GM19438 (cell line): ENCODE results near the gene RNASEH2C.
"Not testable (repeated sequence)": the region's sequence is repeated elsewhere in the genome, so short reads cannot be mapped to it uniquely, and the experiment has no call there.

Experiments used
- ATAC-seq: cut with Tn5 transposase; IDR thresholded peaks from one replicate; pipeline ENCODE4 v1.9.1; 2021; ENCODE audit warnings: low read depth; ENCODE audit not compliant: unreplicated experiment

RNASEH2C gene

DNA sequence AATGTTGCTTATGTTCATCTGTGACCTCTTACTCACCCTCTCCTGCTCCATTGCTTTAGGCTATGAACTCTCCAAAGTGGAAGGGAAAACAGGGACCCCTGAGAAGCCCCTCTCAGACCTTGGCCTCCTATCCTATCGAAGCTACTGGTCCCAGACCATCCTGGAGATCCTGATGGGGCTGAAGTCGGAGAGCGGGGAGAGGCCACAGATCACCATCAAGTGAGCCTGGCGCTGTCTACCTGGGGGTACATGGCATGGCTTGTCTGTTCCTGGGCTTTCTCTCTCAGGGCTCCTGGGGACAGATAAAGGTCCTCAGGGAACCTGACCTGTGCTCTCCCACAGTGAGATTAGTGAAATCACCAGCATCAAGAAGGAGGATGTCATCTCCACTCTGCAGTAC lies 2.1 kb downstream of the RNASEH2C start:
- ATAC-seq: no peak

DNA sequence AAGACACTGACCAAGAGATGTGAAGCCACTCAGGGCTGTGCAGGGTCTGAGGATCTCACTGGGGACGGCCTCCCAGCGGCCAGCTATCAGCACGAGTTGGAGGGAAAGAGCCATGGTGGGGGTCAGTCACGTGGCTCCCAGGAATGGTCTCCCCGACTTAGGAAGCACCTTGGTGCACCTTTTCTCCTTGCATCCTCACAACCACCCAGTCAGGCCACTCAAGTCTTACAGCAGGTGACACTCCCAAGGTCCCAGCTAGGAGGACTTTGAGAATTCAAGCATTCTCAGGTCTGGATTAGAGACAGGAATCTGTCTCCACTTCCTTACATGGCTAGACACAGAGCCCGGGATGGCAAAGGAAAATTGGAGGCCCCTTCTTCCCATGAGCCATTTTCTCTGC lies 2.7 kb downstream of the RNASEH2C start:
- no peak for ATAC-seq

DNA sequence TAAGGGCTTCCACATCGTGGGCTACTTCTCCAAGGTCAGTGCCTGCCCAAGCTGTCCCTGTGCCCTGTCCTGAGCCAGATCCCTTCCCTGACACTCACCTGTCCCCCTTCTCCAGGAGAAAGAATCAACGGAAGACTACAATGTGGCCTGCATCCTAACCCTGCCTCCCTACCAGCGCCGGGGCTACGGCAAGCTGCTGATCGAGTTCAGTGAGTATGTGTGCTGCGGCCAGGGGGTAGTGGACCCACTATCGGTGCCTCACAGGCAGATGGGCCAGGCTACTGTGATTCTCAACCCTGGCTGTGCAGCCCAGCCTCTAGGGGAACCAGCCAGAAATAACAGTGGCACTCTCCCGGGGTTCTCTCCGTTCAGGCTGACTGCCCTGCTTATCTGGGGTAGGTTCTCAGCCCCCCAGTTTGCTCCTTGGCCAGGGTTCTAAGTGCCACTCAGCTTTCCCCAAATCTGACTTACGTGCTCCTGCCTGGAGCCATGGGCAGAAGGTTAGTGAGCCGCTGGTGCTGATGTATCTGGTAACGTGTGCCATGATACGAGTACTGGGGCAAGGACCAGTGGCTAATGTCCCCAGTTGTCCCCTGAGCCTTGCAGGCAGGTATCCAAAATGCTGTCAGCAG lies 3.7 kb downstream of the RNASEH2C start:
- ATAC-seq: no peak

DNA sequence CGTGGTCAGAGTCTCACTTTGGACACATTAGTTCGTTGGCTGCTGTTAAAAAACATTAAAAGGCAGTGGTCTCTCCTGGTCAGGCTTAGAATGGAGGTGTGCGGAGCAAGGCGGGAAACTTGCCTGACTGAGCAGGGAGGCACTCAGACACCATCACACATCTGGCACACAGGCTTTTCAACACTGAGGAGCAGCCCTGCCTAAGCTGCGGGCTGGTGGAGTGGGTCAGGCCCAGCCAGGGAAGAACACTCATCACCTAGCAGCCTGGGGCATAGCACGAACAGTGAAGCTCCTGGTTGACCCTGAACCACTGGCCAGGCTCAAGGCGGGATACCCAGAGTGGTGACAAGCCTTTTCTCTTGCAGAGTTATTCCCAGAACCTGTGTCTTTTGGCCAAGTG lies 4.3 kb downstream of the RNASEH2C start:
- ATAC-seq: no peak

DNA sequence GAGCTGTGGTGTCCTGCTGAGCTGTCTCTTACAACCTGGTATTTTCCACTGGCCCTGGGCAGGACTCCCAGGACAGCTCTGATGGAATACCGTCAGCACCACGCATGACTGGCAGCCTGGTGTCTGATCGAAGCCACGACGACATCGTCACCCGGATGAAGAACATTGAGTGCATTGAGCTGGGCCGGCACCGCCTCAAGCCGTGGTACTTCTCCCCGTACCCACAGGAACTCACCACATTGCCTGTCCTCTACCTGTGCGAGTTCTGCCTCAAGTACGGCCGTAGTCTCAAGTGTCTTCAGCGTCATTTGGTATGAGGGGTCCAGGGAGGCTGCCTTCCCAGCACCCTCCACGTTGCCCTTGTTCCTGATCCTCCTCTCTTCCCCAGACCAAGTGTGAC lies 6.2 kb downstream of the RNASEH2C start:
- no peak for ATAC-seq

DNA sequence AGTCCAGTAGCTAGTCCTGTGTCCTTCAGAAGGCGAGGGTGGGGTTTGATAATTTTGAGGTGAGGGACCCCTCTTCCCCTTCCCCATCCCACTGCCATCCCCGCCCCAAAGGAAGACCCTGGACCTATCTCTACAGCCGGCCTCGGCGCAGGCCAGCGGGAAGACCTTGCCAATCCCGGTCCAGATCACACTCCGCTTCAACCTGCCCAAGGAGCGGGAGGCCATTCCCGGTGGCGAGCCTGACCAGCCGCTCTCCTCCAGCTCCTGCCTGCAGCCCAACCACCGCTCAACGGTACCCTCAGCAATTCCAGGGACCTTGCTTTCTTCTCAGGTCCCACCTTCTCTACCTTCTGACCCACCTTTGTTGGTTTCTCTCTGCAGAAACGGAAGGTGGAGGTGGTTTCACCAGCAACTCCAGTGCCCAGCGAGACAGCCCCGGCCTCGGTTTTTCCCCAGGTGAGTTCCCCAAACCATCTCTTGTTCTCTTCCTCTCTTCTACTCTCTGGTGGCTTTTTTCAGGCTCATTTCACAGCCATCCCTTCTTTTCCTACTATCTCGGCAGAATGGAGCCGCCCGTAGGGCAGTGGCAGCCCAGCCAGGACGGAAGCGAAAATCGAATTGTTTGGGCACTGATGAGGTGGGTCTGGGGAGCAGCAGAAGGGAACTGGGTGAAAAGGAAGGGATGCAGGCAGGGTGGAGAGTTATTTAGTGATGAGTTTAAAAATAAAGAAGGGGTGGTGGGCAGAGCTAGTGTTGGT lies 7.2 kb downstream of the RNASEH2C start:
- ATAC-seq: no peak

DNA sequence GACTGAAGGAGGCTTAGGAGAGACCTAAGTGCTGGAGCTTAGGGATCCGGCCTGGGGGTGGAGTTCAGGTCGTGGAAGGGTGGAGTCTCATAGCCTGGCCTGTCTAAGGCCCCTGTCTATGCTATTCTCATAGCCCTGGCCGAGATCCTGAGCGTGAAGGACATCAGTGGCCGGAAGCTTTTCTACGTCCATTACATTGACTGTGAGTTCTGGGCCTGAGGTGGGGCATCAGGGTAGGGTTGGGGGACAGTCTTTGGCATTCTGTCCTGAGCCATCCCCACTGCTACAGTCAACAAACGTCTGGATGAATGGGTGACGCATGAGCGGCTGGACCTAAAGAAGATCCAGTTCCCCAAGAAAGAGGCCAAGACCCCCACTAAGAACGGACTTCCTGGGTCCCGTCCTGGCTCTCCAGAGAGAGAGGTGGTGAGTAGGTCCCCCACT lies 7.9 kb downstream of the RNASEH2C start:
- no peak for ATAC-seq

DNA sequence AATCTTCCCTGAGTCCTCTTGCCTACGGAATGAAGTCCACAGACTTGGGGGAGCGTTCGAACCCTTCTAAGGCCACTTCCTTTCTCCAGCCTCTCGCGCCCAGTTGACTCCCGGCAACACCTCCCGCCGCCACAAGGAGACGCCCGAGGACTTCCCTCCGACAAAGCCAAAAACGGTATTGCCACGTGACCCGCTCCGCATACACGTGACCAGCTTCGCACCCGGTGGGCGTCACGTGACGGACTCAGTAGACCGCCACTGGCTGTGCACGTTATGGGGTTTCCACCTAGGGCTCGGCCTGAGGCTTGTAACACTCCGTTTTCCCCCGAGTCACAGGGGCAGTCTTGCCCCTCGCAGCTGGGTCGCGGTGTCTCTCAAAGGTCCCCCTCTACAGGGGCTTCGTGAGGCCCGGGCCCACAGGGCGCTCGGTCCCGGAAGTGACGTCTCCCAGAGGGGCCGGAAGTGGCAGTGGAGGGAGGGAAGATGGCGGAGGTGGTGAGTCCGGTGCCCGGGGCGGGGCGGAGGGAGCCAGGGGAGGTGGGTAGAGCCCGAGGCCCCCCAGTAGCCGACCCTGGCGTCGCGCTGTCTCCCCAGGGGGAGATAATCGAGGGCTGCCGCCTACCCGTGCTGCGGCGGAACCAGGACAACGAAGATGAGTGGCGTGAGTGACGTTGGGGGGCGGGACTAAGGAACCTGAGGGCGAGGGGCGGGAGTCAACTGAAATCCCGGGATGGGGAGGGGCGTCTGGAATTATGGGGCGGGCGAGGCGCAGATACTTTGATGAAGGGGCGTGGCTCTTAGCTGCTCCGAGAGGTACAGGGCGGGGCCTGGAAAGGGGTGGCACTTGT lies 8.6 kb downstream of the RNASEH2C start, which contains the start of gene KAT5:
Gene KAT5, plus strand, starts transcription at position 468 of the 848 bp plus-strand sequence. Its CDS starts 16 bp downstream, at position 484.
- peak; percentile 79 for ATAC-seq

DNA sequence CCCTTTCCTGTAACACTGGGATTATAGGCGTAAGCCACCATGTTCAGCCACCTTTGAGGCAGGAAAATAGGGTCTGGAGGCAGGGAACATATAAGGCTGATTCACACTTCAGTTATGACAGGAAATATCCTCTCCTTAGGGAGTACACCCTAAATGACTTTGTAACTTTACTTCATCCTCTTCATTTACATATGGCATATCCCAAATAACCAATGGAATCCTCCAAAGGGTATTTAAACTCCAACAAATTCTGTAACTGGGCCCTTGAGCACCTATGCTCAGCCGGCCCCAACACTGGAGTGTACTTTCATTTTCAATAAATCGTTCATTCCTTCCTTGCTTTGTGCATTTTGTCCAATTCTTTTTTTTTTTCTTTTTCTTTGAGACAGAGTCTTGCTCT lies 10.2 kb downstream of the RNASEH2C start:
- ATAC-seq: no peak

DNA sequence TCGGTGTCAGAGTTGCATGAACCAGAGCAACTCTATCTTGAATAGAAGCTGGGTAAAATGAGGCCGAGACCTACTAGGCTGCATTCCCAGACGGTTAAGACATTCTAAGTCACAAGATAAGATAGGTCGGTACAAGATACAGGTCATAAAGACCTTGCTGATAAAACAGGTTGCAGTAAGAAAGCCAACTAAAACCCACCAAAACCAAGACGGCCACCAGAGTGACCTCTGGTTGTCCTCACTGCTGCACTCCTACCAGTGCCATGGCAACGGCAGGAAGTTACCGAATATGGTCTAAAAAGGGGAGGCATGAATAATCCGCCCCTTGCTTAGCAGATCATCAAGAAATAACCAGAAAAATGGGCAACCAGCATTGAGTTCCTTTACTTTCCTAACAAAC lies 10.9 kb downstream of the RNASEH2C start:
- ATAC-seq: no peak

DNA sequence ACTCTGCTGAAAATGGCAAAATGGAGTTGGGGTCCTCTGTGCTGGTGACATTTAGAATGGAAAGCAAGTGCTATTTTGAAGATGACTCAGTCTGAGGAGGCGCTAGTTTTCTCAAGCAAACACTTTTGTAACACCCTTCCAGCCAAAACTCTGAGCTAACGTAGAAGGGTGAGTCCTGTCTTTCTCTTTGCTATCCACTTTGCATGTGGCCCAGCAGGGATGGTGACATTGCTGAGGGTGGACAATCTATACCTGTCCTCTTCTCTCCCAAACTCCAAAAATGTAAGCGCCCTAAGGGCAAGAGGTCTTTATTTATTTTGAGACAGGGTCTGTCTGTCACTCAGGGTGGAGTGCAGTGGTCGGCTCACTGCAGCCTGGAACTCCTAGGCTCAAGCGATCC lies 12.1 kb downstream of the RNASEH2C start:
- no peak for ATAC-seq

DNA sequence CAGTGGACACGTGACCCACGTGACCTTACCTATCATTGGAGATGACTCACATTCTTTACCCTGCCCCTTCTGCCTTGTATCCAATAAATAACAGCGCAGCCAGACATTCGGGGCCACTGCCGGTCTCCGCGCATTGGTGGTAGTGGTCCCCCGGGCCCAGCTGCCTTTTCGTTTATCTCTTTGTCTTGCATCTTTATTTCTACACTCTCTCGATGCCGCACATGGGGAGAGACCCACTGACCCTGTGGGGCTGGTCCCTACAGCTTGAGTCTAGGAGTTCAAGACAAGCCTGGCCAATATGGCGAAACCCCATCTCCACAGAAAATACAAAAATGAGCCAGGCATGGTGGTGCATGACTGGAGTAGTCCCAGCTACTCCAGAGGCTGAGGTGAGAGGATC lies 13.6 kb downstream of the RNASEH2C start:
- ATAC-seq: not testable (repeated sequence)

DNA sequence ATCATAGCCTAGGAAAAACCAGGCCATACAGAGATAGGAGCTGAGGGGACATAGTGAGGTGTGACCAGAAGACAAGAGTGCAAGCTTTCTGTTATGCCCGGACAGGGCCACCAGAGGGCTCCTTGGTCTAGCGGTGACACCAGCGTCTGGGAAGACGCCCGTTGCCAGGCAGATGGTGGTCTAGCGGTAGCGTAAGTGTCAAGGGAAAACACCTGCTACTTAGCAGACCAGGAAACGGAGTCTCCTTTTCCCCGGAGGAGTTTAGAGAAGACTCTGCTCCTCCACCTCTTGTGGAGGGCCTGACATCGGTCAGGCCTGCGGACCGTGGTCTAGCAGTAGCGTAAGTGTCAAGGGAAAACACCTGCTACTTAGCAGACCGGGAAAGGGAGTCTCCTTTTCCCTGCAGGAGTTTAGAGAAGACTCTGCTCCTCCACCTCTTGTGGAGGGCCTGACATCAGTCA lies 14.3 kb downstream of the RNASEH2C start:
- not testable (repeated sequence) for ATAC-seq

DNA sequence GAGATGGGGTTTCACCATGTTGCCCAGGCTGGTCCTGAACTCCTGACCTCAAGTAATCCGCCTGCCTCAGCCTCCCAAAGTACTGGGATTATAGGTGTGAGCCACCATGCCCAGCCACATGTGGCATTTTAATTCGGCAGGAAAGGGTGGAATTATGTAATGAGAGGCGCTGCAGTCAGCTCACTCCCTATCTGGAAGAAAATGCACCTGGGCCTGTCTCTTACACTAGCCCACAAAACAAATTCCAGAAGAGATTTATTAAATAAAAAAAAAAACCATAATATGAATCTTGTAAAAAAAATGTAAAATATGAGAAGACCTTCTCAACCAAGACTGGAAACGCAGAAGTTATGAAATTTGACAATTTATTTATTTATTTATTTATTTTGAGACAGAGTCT lies 16.8 kb downstream of the RNASEH2C start:
- no peak for ATAC-seq

DNA sequence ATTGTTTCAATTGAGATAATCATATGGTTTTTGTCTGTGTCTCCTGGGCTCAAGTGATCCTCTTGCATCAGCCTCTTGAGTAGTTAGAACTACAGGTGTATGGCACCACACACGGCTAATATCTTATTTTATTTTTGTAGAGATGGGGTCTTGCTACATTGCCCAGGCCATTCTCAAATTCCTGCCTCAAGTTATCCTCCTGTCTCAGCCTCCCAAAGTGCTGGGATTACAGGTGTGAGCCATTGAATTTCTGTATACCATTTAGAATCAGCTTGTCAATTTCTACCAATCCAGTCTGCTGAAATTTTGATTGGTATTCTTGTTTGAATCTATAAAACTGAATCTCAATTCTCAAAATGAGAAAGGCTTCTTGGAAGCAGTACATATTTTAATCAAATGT lies 18.9 kb downstream of the RNASEH2C start:
- ATAC-seq: no peak

DNA sequence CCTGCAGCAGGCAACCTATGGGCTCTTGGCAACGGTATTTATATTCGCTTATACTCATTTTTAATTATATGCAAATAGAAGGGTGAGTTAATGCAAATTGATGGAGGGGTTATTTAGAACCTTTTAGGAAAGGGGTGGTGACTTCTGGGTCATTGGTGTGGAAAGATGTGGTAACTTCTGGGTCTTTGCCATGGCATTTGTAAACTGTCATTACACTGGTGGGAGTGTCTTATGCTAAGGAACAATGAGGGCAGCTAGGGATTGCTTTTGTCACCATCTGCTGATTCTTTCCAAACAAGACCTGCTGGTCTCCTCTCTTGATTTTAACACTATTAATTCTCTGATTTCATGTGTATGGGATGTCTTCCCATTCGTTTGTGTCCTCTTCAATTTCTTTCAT lies 20.2 kb downstream of the RNASEH2C start:
- ATAC-seq: no peak

DNA sequence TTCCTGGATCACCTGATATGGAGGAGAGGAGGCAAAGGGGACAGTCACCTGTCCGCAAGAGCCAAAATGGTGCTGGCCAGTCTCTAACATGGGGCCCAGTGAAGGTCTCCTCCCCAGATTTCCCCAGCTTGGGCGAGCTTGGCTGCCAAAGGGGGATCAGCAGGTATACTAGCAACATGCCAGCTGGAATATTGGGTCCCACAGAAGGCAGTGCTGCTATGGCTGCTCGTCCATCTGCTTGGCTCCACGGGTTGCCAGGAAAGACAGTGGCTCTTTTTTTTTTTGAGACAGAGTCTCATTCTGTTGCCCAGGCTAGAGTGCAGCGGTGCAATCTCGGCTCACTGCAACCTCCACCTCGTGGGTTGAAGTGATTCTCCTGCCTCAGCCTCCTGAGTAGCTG lies 21.3 kb downstream of the RNASEH2C start:
- ATAC-seq: no peak

DNA sequence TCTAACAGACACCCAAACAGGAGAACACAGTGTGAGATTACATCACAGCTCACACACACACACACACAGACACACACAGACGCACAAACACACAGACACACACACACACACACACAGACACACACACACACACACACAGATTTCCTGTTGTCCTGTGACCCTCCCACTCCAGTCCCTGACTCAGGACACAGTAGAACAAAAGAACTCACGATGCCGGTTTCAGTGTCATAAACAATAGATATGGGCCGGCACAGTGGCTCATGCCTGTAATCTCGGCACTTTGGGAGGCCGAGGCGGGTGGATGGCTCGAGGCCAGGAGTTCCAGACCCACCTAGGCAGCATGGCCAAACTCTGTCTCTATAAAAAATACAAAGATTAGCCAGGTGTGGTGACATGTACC lies 22.4 kb downstream of the RNASEH2C start:
- no peak for ATAC-seq

DNA sequence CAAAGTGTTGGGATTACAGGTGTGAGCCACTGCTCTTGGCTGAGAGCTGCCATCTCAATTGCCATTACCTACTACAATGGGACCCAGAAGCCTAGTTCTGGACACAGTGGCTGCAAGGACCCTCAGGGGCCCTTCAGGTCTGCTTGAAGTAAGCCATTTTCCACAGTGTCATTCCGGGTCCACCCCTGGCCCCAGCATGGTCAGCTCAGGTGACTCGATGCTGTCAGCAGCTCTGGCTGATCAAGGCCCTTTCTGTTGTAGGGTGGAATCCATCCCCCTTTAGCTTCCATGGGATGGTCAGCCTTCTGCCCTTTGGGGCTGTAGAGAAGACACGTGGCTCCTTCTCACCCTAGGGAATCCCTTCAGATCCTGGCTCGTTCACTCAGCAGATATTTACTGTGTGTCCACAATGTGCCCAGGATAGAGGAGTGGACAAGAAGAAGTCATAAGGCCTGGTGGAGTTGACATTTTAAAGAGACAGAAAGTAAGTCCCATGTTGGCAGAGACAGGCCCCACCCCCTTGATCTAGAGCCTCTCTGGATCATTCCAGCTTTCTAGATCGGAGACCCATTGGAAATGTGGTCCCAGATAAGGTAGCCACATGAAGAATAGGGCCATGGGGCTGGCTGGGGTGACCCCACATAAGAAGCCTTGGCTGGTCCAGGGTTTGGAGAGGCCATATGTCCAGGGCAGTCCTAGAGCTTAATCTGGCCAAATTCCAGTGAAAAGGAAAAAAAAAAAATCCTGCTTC lies 23.6 kb downstream of the RNASEH2C start:
- ATAC-seq: no peak

DNA sequence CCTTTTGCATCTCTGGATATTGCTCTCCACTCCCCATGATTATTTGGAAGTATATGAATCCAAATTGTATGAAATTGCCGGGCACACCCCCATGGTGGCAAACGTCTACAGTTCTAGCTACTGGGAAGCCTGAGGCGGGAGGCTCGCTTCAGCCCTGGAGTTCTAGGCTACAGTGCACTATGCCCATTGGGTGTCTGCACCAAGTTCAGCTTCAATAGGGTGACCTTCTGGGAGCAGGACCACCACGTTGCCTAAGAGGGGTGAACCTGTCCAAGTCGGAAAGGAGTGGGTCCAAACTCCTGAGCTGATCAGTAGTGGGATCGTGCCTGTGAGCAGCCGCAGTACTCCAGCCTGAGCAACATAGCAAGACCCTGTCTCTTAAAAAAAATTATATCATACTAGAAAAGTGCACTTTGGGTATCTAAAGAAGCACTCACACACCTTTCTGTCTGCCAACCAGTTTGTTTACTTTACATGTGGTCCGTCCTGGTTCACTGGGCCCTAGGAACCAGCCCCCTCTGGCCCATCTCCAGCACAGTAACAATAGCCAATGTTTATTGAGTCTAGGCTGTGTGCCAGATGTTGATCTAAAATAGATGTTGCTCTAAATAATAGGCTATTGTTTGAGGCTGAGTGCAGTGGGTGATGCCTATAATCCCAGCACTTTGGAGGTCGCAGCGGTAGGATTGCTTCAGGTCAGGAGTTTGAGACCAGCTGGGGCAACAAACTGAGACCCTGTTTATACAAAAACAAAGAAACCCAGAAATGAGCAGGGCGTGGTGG lies 24.9 kb downstream of the RNASEH2C start:
- ATAC-seq: no peak
